ENCODE data around the gene VWCE.
"Not testable (repeated sequence)": the region's sequence is repeated elsewhere in the genome, so short reads cannot be mapped to it uniquely, and the experiment has no call there.

VWCE gene

GRCh38 chr11:61264795-61265194, 30.3 kb downstream of the VWCE start:
- Histone ChIP-seq H3K9me3 (ENCODE audit: control insufficient read depth, insufficient read depth, low read length) (no peaks in the 10 kb centered on the region), H3K4me1 (ENCODE audit: insufficient read depth, low read length) (no peaks in the 10 kb centered on the region), H3K36me3 (ENCODE audit: insufficient read depth, low read length) (peaks cover 3% of the 10 kb centered on the region), H3K9ac (ENCODE audit: low read depth, low read length) (no peak overlapping the region)

GRCh38 chr11:61264371-61264770, 30.7 kb downstream of the VWCE start:
- Histone ChIP-seq H3K36me3 (ENCODE audit: insufficient read depth, low read length) (peaks cover 3% of the 10 kb centered on the region), H3K9me3 (ENCODE audit: control insufficient read depth, insufficient read depth, low read length) (no peaks in the 10 kb centered on the region), H3K4me1 (ENCODE audit: insufficient read depth, low read length) (no peaks in the 10 kb centered on the region), H3K9ac (ENCODE audit: low read depth, low read length) (no peak overlapping the region)

GRCh38 chr11:61259363-61259762, 35.8 kb downstream of the VWCE start:
- peaks cover 3% of the 10 kb centered on the region; the same call in 1 of the 2 replicates for H3K36me3 ChIP-seq (ENCODE audit: insufficient read depth, low read length)
- H3K9me3 ChIP-seq (ENCODE audit: control insufficient read depth, insufficient read depth, low read length) = no peaks in the 10 kb centered on the region
- no peak overlapping the region for H3K9ac ChIP-seq (ENCODE audit: low read depth, low read length)
- H3K4me1 ChIP-seq (ENCODE audit: insufficient read depth, low read length) = no peaks in the 10 kb centered on the region

- H3K9me3 ChIP-seq (ENCODE audit: control insufficient read depth, insufficient read depth, low read length) = no peaks in the 10 kb centered on the region
- no peaks in the 10 kb centered on the region for H3K4me1 ChIP-seq (ENCODE audit: insufficient read depth, low read length)
- H3K9ac ChIP-seq (ENCODE audit: low read depth, low read length) = no peak overlapping the region
- H3K36me3 ChIP-seq (ENCODE audit: insufficient read depth, low read length) = peaks cover 3% of the 10 kb centered on the region; the same call in 1 of the 2 replicates
Measured at GRCh38 chr11:61258546-61258945, 36.6 kb downstream of the VWCE start.

GRCh38 chr11:61256710-61257482, 38.2 kb downstream of the VWCE start:
- Histone ChIP-seq H3K9ac (ENCODE audit: low read depth, low read length) (no peak overlapping the region), H3K4me1 (ENCODE audit: insufficient read depth, low read length) (no peaks in the 10 kb centered on the region), H3K36me3 (ENCODE audit: insufficient read depth, low read length) (no peaks in the 10 kb centered on the region; the same call in 1 of the 2 replicates), H3K9me3 (ENCODE audit: control insufficient read depth, insufficient read depth, low read length) (no peaks in the 10 kb centered on the region)

- Histone ChIP-seq H3K4me1 (ENCODE audit: insufficient read depth, low read length) (no peaks in the 10 kb centered on the region), H3K36me3 (ENCODE audit: insufficient read depth, low read length) (no peaks in the 10 kb centered on the region), H3K9ac (ENCODE audit: low read depth, low read length) (no peak overlapping the region), H3K9me3 (ENCODE audit: control insufficient read depth, insufficient read depth, low read length) (no peaks in the 10 kb centered on the region)
Measured at GRCh38 chr11:61254403-61255025, 40.6 kb downstream of the VWCE start.

GRCh38 chr11:61252332-61252731, 42.8 kb downstream of the VWCE start:
- H3K9ac ChIP-seq (ENCODE audit: low read depth, low read length); H3K4me1 ChIP-seq (ENCODE audit: insufficient read depth, low read length): not testable (repeated sequence)

GRCh38 chr11:61250796-61251765, 44.0 kb downstream of the VWCE start:
- H3K9ac ChIP-seq (ENCODE audit: low read depth, low read length); H3K36me3 ChIP-seq (ENCODE audit: insufficient read depth, low read length); H3K4me1 ChIP-seq (ENCODE audit: insufficient read depth, low read length); H3K9me3 ChIP-seq (ENCODE audit: control insufficient read depth, insufficient read depth, low read length): not testable (repeated sequence)

More at GRCh38 chr11:61252332-61252731, 42.8 kb downstream of the VWCE start:
- not testable (repeated sequence) for H3K9me3 ChIP-seq (ENCODE audit: control insufficient read depth, insufficient read depth, low read length); H3K36me3 ChIP-seq (ENCODE audit: insufficient read depth, low read length)

- not testable (repeated sequence) for H3K36me3 ChIP-seq (ENCODE audit: insufficient read depth, low read length); H3K9me3 ChIP-seq (ENCODE audit: control insufficient read depth, insufficient read depth, low read length); H3K9ac ChIP-seq (ENCODE audit: low read depth, low read length); H3K4me1 ChIP-seq (ENCODE audit: insufficient read depth, low read length)
Measured at GRCh38 chr11:61249201-61249600, 45.9 kb downstream of the VWCE start.

- not testable (repeated sequence) for H3K9me3 ChIP-seq (ENCODE audit: control insufficient read depth, insufficient read depth, low read length); H3K4me1 ChIP-seq (ENCODE audit: insufficient read depth, low read length); H3K36me3 ChIP-seq (ENCODE audit: insufficient read depth, low read length); H3K9ac ChIP-seq (ENCODE audit: low read depth, low read length)
Measured at GRCh38 chr11:61248071-61248470, 47.0 kb downstream of the VWCE start.

- not testable (repeated sequence) for H3K9me3 ChIP-seq (ENCODE audit: control insufficient read depth, insufficient read depth, low read length); H3K4me1 ChIP-seq (ENCODE audit: insufficient read depth, low read length); H3K9ac ChIP-seq (ENCODE audit: low read depth, low read length); H3K36me3 ChIP-seq (ENCODE audit: insufficient read depth, low read length)
Measured at GRCh38 chr11:61245284-61245964, 49.7 kb downstream of the VWCE start.

- H3K9ac ChIP-seq (ENCODE audit: low read depth, low read length); H3K4me1 ChIP-seq (ENCODE audit: insufficient read depth, low read length); H3K9me3 ChIP-seq (ENCODE audit: control insufficient read depth, insufficient read depth, low read length); H3K36me3 ChIP-seq (ENCODE audit: insufficient read depth, low read length): not testable (repeated sequence)
Measured at GRCh38 chr11:61241526-61241925, 53.6 kb downstream of the VWCE start.

- H3K36me3 ChIP-seq (ENCODE audit: insufficient read depth, low read length); H3K9me3 ChIP-seq (ENCODE audit: control insufficient read depth, insufficient read depth, low read length); H3K4me1 ChIP-seq (ENCODE audit: insufficient read depth, low read length); H3K9ac ChIP-seq (ENCODE audit: low read depth, low read length): not testable (repeated sequence)
Measured at GRCh38 chr11:61240875-61241274, 54.2 kb downstream of the VWCE start, which contains the start of gene PGA5. TSS of gene PGA5 (plus strand) at chr11:61241175. CDS start at chr11:61241227, 52 bp downstream.

GRCh38 chr11:61240288-61240687, 54.8 kb downstream of the VWCE start:
- not testable (repeated sequence) for H3K36me3 ChIP-seq (ENCODE audit: insufficient read depth, low read length); H3K9ac ChIP-seq (ENCODE audit: low read depth, low read length); H3K9me3 ChIP-seq (ENCODE audit: control insufficient read depth, insufficient read depth, low read length); H3K4me1 ChIP-seq (ENCODE audit: insufficient read depth, low read length)
